ENCODE data around the gene TARS3. TPM values are rescaled to one million over a fixed set of nuclear protein-coding genes. Genes with fewer than 3 reads are reported as not detected.

Gene TARS3
- total RNA-seq, 1 experiment from 2014 or later, result 6.2 TPM

DNA sequence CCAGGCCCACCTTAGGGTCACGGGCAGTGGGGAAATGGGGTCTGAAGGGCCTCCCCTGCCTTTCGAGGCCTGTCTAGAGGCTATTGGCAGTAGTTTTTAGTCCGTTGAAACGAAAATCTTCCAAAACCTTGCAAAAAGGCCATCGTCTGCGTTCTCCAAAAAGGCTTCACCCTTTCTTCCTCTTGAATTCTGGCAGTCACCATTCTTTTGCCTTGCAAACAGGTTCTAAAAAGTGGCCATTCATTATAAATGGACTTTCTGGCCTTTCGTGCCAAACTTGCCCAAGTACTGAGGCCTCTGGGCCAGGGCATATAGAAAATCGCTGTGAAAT lies 367 bp upstream of the TARS3 start:
- Histone ChIP-seq H3K4me3 (ENCODE audit: insufficient read depth, low read depth, low read length) (no peak overlapping the region), H3K36me3 (replicated peaks; ENCODE audit: control insufficient read depth, insufficient read depth, low read length) (peaks cover 2% of the 10 kb centered on the region; the same call in 1 of the 2 replicates), H3K27me3 (ENCODE audit: control insufficient read depth, insufficient read depth, low read length) (no peaks in the 10 kb centered on the region)
- no peak for DNase-seq

- DNase-seq, result no peak
- H3K27me3 ChIP-seq (ENCODE audit: control insufficient read depth, insufficient read depth, low read length), result no peaks in the 10 kb centered on the region
- H3K4me3 ChIP-seq (ENCODE audit: insufficient read depth, low read depth, low read length), result peak overlapping the region; percentile 90
- peaks cover 3% of the 10 kb centered on the region; the same call in 1 of the 2 replicates for H3K36me3 ChIP-seq (replicated peaks; ENCODE audit: control insufficient read depth, insufficient read depth, low read length)
Measured at GRCh38 chr15:101723171-101723873, 951 bp downstream of the TARS3 start.

DNA sequence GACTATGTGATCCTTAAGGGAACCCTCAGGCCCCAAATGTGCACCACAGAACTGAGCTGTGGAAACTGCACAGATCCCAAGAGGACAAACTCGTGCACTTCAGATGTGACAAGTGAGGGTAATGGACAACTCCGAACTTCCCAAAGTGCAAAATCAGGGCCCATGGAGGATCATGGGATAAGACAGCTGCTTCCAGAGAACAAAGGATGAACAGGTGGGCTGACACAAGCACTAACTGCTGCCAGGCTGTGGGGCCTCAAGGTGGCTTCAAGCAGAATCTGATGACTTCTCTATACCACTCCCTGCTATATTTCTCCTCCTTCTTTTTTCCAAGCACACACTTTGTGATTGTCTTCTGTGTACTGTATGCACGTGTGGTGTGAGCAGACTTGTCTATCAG lies 5.4 kb downstream of the TARS3 start:
- DNase-seq, result no peak
- Histone ChIP-seq H3K4me3 (ENCODE audit: insufficient read depth, low read depth, low read length) (no peak overlapping the region), H3K36me3 (replicated peaks; ENCODE audit: control insufficient read depth, insufficient read depth, low read length) (peaks cover 3% of the 10 kb centered on the region; the same call in 1 of the 2 replicates), H3K27me3 (ENCODE audit: control insufficient read depth, insufficient read depth, low read length) (no peaks in the 10 kb centered on the region)

GRCh38 chr15:101712078-101712477 lies 12.2 kb downstream of the TARS3 start:
- H3K4me3 ChIP-seq (ENCODE audit: insufficient read depth, low read depth, low read length), result no peak overlapping the region
- no peak for DNase-seq
- H3K27me3 ChIP-seq (ENCODE audit: control insufficient read depth, insufficient read depth, low read length), result no peaks in the 10 kb centered on the region
- peaks cover 5% of the 10 kb centered on the region; the same call in 1 of the 2 replicates for H3K36me3 ChIP-seq (replicated peaks; ENCODE audit: control insufficient read depth, insufficient read depth, low read length)

DNA sequence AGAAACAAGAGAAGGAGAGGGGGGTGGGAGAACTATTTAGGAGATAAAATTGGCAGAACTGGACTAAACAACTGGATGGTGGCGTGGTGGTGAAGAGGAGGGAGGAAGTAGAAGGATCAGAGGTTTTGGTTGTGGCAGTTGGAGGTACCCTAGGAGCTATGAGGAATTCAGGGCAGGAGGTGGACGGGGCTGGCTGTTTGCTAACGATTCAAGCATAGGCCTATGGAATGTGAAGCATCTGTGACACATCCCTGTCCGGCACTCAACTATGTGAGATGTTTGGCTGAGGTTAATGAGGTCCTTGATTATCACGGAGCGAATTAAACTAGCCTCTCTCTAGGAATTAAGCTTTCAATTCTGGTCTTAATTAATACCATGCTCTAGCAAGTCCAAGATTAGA lies 13.5 kb downstream of the TARS3 start:
- Histone ChIP-seq H3K4me3 (ENCODE audit: insufficient read depth, low read depth, low read length) (no peak overlapping the region), H3K27me3 (ENCODE audit: control insufficient read depth, insufficient read depth, low read length) (no peaks in the 10 kb centered on the region), H3K36me3 (replicated peaks; ENCODE audit: control insufficient read depth, insufficient read depth, low read length) (peaks cover 5% of the 10 kb centered on the region; the same call in 1 of the 2 replicates)
- DNase-seq, result no peak

GRCh38 chr15:101709466-101709865 lies 14.8 kb downstream of the TARS3 start:
- DNase-seq, result no peak
- Histone ChIP-seq H3K27me3 (ENCODE audit: control insufficient read depth, insufficient read depth, low read length) (no peaks in the 10 kb centered on the region), H3K36me3 (replicated peaks; ENCODE audit: control insufficient read depth, insufficient read depth, low read length) (peaks cover 5% of the 10 kb centered on the region; the same call in 1 of the 2 replicates), H3K4me3 (ENCODE audit: insufficient read depth, low read depth, low read length) (no peak overlapping the region)

- DNase-seq, result no peak
- H3K36me3 ChIP-seq (replicated peaks; ENCODE audit: control insufficient read depth, insufficient read depth, low read length), result peaks cover 5% of the 10 kb centered on the region; the same call in 1 of the 2 replicates
Measured at GRCh38 chr15:101707983-101708382, 16.3 kb downstream of the TARS3 start.

DNA sequence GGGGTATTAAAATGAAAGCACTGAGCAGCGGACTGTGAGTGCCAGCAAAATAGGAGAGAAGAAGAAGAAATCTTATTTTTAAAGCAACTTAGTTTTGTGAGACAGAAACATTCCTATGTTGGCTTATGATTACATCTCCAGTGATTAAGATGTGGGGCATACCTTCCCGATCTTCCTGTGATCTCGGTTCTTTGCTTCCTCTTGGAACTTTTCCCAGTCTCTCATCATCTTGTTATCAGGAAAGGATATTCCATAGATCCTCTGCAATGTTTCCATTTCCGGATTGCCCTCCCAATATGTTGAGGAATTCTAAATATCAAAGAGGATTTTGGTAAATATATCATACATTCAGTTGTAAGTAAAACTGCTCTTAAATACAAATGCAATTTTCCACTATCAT lies 22.2 kb downstream of the TARS3 start:
- Histone ChIP-seq H3K27me3 (ENCODE audit: control insufficient read depth, insufficient read depth, low read length) (no peaks in the 10 kb centered on the region), H3K4me3 (ENCODE audit: insufficient read depth, low read depth, low read length) (no peak overlapping the region), H3K36me3 (replicated peaks; ENCODE audit: control insufficient read depth, insufficient read depth, low read length) (peaks cover 2% of the 10 kb centered on the region)
- DNase-seq, result no peak

More at GRCh38 chr15:101707983-101708382, 16.3 kb downstream of the TARS3 start:
- Histone ChIP-seq H3K27me3 (ENCODE audit: control insufficient read depth, insufficient read depth, low read length) (no peaks in the 10 kb centered on the region), H3K4me3 (ENCODE audit: insufficient read depth, low read depth, low read length) (no peak overlapping the region)

GRCh38 chr15:101698314-101698713 lies 26.0 kb downstream of the TARS3 start:
- no peak for DNase-seq
- Histone ChIP-seq H3K4me3 (ENCODE audit: insufficient read depth, low read depth, low read length) (no peak overlapping the region), H3K27me3 (ENCODE audit: control insufficient read depth, insufficient read depth, low read length) (no peaks in the 10 kb centered on the region), H3K36me3 (replicated peaks; ENCODE audit: control insufficient read depth, insufficient read depth, low read length) (peaks cover 4% of the 10 kb centered on the region)

DNA sequence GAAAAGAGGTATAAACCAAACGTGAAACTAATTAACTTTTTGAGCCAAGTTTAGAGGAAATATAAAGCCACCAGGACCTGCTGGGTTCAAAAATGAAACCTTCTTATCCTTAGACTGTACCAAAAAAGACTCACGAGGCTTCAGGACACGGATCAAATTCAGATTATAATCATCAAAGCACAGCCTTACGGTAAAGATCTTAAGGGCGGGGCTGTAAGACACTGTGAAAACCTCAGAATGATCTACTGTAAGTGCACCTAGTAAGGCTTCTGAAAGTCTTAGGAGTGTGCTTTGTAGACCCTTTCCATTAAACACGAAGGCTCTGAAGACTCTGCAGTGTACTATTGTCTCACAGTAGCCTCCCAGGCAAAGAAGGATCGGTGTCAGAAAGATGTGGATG lies 26.8 kb downstream of the TARS3 start:
- no peaks in the 10 kb centered on the region for H3K27me3 ChIP-seq (ENCODE audit: control insufficient read depth, insufficient read depth, low read length)
- H3K4me3 ChIP-seq (ENCODE audit: insufficient read depth, low read depth, low read length), result no peak overlapping the region
- H3K36me3 ChIP-seq (replicated peaks; ENCODE audit: control insufficient read depth, insufficient read depth, low read length), result peaks cover 4% of the 10 kb centered on the region
- DNase-seq, result no peak

GRCh38 chr15:101696829-101697228 lies 27.4 kb downstream of the TARS3 start:
- H3K27me3 ChIP-seq (ENCODE audit: control insufficient read depth, insufficient read depth, low read length), result no peaks in the 10 kb centered on the region
- peaks cover 2% of the 10 kb centered on the region for H3K36me3 ChIP-seq (replicated peaks; ENCODE audit: control insufficient read depth, insufficient read depth, low read length)
- no peak for DNase-seq
- no peak overlapping the region for H3K4me3 ChIP-seq (ENCODE audit: insufficient read depth, low read depth, low read length)

DNA sequence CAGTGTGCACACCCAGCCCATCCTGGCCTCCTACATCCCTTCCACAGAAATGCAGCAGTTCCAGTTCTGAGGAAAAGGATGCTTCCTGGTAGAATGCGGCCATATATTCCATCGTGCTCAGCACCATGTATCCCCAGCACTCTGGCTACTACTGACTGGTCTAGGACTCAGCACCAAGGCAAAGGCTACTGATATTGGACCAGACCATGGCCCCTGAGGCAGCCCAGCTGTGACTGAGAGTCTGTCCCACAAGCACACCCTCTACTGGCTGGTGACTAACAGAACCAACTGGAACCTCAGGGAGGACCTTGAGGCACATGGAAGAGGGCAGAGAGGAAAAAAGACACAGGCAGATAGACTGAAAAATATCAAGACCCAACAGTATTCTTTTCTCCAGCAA lies 30.0 kb downstream of the TARS3 start:
- DNase-seq, result peak; percentile 36
- Histone ChIP-seq H3K4me3 (ENCODE audit: insufficient read depth, low read depth, low read length) (no peak overlapping the region), H3K36me3 (replicated peaks; ENCODE audit: control insufficient read depth, insufficient read depth, low read length) (peaks cover 2% of the 10 kb centered on the region), H3K27me3 (ENCODE audit: control insufficient read depth, insufficient read depth, low read length) (no peaks in the 10 kb centered on the region)

DNA sequence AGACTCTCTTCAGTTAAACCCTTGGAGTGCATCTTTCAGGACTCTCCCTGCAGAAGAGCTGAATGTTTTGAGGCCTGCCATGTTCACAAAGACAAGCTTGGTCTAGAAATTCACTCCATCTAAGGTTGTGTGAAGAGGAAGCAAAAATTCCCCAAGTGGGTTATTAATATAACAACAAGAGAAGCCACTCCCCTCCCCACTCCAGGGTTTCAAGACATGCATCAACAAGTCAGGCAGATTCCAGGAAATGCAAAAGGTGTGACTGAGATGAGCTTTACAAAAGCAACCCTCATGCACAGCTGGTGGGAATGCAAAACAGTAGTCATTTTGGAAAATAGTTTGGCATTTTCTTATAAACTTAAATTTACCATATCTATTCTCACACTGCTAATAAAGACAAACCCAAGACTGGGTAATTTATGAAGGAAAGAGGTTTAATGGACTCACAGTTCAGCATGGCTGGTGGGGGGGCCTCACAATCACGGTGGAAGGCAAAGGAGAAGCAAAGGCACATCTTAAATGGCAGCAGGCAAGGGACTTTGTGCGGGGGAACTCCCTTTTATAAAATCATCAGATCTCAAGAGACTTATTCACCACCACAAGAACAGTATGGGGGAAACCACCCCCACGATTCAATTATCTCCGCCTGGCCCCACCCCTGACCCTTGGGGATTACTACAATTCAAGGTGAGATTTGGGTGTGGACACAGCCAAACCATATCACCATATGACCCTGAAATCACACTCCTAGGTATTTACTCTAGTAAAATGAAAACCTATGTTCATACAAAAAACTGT lies 31.3 kb downstream of the TARS3 start:
- DNase-seq, result no peak
- H3K4me3 ChIP-seq (ENCODE audit: insufficient read depth, low read depth, low read length), result no peak overlapping the region
- no peaks in the 10 kb centered on the region for H3K27me3 ChIP-seq (ENCODE audit: control insufficient read depth, insufficient read depth, low read length)
- peaks cover 2% of the 10 kb centered on the region for H3K36me3 ChIP-seq (replicated peaks; ENCODE audit: control insufficient read depth, insufficient read depth, low read length)

- no peaks in the 10 kb centered on the region for H3K36me3 ChIP-seq (replicated peaks; ENCODE audit: control insufficient read depth, insufficient read depth, low read length)
- H3K27me3 ChIP-seq (ENCODE audit: control insufficient read depth, insufficient read depth, low read length), result no peaks in the 10 kb centered on the region
- DNase-seq, result no peak
- no peak overlapping the region for H3K4me3 ChIP-seq (ENCODE audit: insufficient read depth, low read depth, low read length)
Measured at GRCh38 chr15:101689901-101690300, 34.4 kb downstream of the TARS3 start.

DNA sequence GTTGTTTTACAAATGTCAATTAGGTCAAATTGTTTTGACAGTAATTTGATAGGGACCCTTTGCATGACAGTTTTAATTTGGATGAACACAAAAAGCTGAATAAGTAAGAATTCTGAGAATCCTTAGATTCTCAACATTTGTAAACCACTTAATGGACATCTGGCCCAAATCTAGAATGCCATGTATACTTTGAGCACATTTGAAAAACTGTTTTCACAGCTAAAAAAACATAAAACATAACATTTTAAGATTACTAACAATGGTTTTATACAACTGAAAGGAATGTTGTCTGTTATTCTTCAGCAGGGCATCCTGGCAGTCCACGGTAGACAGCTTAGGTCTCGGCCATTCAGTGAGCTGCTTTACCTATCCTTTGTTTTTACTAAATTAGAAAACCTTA lies 37.6 kb downstream of the TARS3 start:
- Histone ChIP-seq H3K4me3 (ENCODE audit: insufficient read depth, low read depth, low read length) (no peak overlapping the region), H3K27me3 (ENCODE audit: control insufficient read depth, insufficient read depth, low read length) (no peaks in the 10 kb centered on the region), H3K36me3 (replicated peaks; ENCODE audit: control insufficient read depth, insufficient read depth, low read length) (no peaks in the 10 kb centered on the region)
- DNase-seq, result no peak

All from H7 (cell line).